GM18907 (cell line): ENCODE data around the gene KDM7A.
"Not testable (repeated sequence)": the region's sequence is repeated elsewhere in the genome, so short reads cannot be mapped to it uniquely, and the experiment has no call there.

Experiments used
- ATAC-seq: cut with Tn5 transposase; IDR thresholded peaks from one replicate; pipeline ENCODE4 v1.9.1; 2021; ENCODE audit warnings: mild to moderate bottlenecking, moderate library complexity; ENCODE audit not compliant: unreplicated experiment

The KDM7A gene

GRCh38 chr7:140176811-140177702, at the start of gene KDM7A:
TSS of gene KDM7A (minus strand) at chr7:140176983. CDS start at chr7:140176937, 46 bp downstream.
- ATAC-seq, result peak; percentile 70

DNA sequence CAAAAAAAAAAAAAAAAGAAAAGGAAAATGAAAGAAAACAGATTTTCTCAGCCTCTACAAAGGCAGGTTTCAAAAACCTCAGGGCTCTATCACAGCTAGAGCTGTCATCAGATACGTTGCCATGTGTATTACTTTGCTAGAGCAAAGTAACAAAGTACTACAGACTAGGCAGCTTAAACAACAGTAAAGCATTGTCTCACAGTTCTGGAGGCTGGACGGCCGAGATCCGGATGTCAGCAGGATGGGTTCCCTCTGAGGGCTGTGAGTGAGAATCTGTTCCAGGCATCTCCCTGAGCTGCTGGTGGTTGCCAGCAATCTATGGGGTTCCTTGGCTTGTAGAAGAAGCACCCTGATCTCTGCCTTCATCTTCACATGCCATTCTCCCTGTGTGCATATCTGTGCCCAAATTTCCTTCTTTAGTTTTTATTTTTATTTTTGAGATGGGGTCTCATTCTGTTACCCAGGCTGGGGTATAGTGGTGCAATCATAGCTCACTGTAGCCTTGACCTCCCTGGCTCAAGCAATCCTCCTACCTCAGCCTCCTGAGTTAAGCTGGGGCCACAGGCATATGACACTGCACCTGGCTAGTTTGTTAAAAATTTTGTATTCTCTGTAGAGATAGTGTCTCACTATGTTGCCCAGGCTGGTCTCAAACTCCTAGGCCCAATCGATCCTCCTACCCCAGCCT, 48.9 kb upstream of the KDM7A start:
- ATAC-seq, result no peak

DNA sequence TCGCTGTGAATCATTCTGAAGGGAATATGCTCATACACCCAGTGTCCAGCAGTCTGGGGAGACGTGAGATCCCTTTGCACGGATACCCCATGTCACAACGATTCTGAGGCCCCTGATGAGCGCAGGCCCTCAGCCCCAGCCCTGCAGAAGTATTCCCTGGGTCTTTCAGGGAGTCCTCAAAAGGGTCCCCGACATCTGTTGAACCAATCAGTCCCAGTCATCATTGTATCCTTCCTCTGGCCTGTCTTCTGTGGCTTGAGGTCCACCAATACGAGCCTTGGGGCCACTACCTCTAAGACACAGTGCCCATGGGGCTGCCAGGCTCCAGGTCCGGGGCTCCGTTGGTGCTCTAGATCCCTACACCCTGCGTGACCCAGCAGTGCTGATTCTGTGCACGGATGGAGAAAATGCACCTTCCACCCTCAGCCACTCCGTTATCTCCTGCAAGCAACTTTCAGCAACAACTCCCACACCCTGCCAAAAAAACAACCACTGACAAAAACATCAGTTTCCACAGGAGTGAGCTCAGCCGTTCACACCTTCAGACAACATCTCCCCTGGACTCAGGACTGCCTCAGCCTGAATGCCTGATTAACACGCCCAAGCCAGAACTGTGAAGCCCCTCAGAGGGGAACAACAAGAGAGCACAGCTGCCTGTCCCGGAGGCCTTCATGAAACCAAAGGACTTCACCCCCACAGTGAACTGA, 46.9 kb upstream of the KDM7A start:
- ATAC-seq, result no peak

- ATAC-seq, result no peak
Observed at GRCh38 chr7:140222814-140223213, 46.0 kb upstream of the KDM7A start.

DNA sequence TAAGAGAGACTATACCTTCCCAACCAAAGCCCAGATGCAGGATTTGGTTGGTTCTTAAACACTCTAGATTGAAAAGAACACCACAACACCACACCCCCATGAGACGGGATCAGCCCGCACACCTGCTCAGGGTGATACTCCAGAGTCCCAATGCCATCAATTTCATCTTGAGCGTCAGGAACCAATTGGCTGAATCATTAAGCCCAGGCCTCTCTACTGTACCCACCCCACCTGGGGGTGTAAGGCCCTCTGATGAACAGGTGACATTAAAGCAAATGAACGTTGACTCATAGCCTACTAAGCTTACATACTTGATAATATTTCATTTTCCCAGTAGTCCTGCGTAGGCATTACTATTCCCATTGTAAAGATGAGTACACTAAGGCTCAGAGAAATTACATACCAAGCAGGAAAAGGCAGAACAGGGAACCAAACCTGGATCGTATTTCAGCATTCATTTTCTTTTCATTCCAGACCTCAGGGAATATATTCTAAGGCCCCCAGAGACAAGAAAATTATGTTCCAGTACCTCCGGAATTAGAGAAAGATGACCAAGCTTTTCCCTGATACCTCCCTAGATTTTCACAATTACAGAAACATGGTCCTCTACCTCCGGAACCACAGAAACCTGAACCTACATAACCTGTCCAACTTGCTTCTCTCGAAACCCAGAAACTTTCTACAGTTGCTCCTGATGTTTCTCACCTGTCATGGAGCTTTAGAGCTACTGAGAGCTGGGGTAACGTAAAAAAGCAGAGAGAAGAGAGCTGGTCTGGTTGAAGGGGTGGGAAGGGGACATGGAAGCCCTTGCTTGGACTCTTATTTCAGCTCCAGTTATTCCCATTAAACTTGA, 43.1 kb upstream of the KDM7A start:
- no peak for ATAC-seq

- ATAC-seq, result no peak
Observed at GRCh38 chr7:140218656-140219055, 41.9 kb upstream of the KDM7A start.

DNA sequence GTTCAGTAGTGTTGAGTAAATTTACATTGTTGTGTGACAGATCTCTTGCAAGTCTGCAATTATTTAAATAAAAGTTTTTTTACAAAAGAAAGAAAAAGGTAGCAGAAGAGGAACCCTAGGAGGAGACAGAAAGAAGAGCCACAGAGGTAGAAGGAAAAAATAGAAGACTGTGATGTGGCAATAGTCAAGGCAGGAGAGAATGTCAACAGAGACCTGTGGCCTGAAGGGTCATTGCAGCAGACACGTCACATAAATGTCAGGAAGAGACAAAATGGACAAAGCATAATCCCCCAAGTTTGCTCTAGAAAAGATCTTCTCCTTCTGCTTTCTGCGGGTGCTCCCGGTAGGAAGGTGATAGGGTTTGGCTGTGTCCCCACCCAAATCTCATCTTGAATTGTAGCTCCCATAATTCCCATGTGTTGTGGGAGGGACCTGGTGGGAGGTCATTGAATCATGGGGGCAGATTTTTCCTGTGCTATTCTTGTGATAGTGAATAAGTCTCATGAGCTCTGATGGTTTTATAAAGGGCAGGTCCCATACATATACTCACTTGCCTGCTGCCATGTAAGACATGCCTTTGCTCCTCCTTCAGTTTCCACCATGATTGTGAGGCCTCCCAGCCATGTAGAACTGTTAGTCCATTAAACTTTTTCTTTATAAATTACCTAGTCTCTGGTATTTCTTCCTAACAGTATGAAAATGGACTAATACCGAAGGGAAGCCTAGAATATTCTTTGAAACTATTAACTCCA, 41.1 kb upstream of the KDM7A start:
- no peak for ATAC-seq

DNA sequence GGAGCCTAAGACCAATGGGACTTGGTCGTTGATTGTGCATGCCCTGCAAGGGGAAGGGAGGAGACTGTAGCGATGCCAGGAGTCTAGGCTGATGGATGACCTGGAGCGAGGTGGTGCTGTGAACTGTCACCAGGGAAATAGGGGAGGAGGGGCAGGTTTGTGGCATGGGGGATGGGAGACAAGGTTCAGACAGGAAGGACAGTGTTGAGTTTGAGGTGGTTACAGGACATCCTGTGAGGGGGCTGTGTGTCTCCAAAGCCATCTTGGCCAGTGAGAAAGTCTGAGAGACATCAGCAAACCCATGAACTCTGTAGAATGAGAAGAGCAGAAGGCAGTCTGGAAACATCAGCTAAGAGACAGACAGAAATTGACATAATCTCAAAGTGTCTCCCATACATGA, 38.5 kb upstream of the KDM7A start:
- no peak for ATAC-seq

GRCh38 chr7:140214075-140214684, 37.4 kb upstream of the KDM7A start:
- ATAC-seq, result peak; percentile 35

- ATAC-seq, result peak; percentile 35
Observed at GRCh38 chr7:140213684-140214074, 36.9 kb upstream of the KDM7A start.

DNA sequence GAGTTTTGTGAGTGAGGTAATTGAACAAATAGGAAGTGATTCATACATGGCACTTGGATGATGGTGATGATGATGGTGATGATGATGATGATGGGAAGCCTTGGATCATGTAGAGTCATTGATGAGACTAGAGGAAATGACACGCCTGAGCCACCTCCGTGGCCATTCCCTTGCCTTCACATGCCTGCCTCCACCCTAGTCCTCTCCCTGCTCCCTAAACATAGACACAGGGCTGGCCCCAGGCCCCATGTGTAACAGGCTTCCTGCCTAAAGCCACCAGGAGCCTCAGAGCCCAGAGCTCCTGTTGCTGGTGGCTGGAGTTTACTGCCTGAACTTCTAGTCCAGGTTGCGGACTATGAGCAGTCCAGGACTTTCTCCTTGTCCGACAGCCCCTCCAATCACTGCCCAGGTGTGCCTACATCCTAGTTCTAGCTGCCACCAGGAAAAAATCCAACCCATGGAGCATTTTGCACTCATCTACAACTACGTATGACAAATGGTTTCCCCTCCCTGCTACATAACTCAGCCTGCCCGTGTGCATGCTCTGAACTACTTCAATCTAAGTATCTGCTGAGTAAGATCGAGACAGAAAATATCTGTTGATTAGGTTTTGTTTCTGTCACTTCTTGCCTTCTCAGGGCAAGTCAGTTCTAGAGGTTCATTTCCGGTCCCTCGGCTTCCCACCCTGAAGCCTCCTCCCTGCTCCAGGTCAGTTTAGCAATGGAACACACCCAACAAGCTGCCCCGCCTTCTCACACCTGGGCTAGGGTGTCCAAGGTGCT, 35.5 kb upstream of the KDM7A start:
- ATAC-seq, result peak; percentile 69

DNA sequence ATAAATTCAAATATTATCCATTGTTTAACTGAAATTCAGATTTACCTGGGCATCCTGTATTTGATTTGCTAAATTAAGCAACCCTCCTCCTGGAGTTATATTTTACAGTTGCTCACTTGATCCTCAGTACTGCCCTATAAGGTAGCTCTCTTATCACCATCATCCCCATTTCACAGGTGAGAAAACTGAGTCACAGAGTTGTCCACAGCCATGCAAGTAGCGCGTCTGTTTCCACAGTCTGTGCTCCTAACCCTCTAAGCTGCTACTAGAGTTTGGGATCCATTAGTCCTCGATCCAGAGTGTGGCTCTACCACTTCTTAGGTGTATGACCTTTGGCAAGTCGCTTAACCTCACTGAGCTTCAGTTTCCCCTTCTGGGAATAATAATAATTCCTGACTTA, 34.9 kb upstream of the KDM7A start:
- ATAC-seq, result no peak

- ATAC-seq, result peak; percentile 85
Observed at GRCh38 chr7:140209866-140210609, 33.3 kb upstream of the KDM7A start.

GRCh38 chr7:140206616-140207389, 30.0 kb upstream of the KDM7A start:
- no peak for ATAC-seq

- ATAC-seq, result no peak
Observed at GRCh38 chr7:140205600-140205999, 28.8 kb upstream of the KDM7A start.

GRCh38 chr7:140203556-140203955, 26.8 kb upstream of the KDM7A start:
- ATAC-seq, result no peak

GRCh38 chr7:140202942-140203341, 26.2 kb upstream of the KDM7A start:
- ATAC-seq, result not testable (repeated sequence)
